ENCODE data around the gene TCEA3. TPM values are rescaled to one million over a fixed set of nuclear protein-coding genes. Genes with fewer than 3 reads are reported as not detected.

The TCEA3 gene
- total and polyA plus RNA-seq, 2 donors (not counting 3 experiments of a cell fraction or from before 2014, with no cell fraction given): 1.5 to 3.7 TPM

DNA sequence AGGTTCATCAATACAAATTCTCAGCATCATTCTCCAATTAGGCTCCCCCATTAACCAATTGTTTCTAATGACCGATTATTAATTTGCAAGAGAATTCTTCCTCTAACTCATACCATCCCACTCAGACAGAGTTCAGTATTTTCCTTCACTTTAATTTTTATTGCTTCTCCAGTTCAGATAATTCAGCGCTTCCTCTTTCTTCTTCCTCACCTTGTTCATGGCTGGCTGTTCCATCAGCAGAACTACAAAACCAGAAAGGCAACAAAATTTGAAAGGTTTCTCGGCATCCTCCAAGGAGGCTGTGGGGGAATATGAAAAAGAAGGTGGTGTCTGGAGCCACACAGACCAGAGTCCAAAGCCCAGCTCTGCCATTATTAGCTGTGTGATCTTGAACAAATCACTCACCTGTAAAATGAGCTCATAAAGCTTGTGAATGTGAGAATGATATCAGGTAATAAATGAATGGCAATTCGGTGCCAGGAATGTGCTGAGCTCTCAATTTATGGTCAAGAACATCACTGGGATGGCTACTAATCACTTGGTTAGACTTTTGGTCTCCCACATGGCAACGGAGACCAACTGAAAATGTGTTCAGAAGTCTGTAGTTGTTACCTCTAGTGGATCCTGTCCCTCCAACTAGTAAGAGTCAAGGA is 43.2 kb downstream of the TCEA3 start:
- no TSS peak for BruUV-seq (replicated peaks)
- intact Hi-C loops (cut with micrococcal nuclease): no loop called here
- H3K79me2 ChIP-seq (ENCODE audit: control insufficient read depth, insufficient read depth, low read length): no peaks in the 10 kb centered on the region
- H3K27ac ChIP-seq (ENCODE audit: insufficient read depth, low read depth, low read length): no peak overlapping the region
- POLR2A ChIA-PET: no interaction called here
- CTCF ChIA-PET: interaction anchor here (1.3 kb wide), 1 partner anchor 22 kb away, joined by 5 read pairs; no protein-coding TSS in a partner anchor
- dilution Hi-C loops (cut with MboI; ENCODE audit: extremely low pct_ligation_motif_present, low sequenced_read_pairs): no loop called here
- H2AFZ ChIP-seq (ENCODE audit: low read depth, low read length): no peak overlapping the region
- no peaks in the 10 kb centered on the region for H3K36me3 ChIP-seq (ENCODE audit: control insufficient read depth in 2 of 2, extremely low read depth in 1 of 2, insufficient read depth in 2 of 2, low read length in 2 of 2)
- no peak for FAIRE-seq
- H3K9me1 ChIP-seq (replicated peaks; ENCODE audit: control insufficient read depth, extremely low read depth, insufficient read depth, low read length): no peaks in the 10 kb centered on the region
- no peaks in the 10 kb centered on the region for H4K20me1 ChIP-seq (replicated peaks; ENCODE audit: control insufficient read depth, extremely low read depth, insufficient read depth, low read length)
- no peaks in the 10 kb centered on the region for H3K27me3 ChIP-seq (ENCODE audit: control insufficient read depth in 2 of 2, insufficient read depth in 2 of 2, low read length in 2 of 2)
- TF ChIP-seq MYC (IDR thresholded peaks at IDR 0.05; ENCODE audit: low read depth, low read length) (no peak), EZH2 (IDR thresholded peaks at IDR 0.05; ENCODE audit: borderline replicate concordance, low read depth, low read length, severe bottlenecking) (no peak), GATA2 (IDR thresholded peaks at IDR 0.05; ENCODE audit: insufficient read depth, insufficient read length, low read depth, low read length) (no peak), POLR2AphosphoS5 (IDR thresholded peaks at IDR 0.05; ENCODE audit: insufficient read depth, low read depth, low read length) (no peak), POLR2A (IDR thresholded peaks at IDR 0.05; ENCODE audit: low read depth, low read length) (no peak), FOS (IDR thresholded peaks at IDR 0.05; ENCODE audit: borderline replicate concordance, insufficient read depth, low read length) (no peak), JUN (IDR thresholded peaks at IDR 0.05; ENCODE audit: borderline replicate concordance, insufficient read depth, insufficient read length, low read depth) (no peak)
- TF ChIP-seq, protein P1, sequence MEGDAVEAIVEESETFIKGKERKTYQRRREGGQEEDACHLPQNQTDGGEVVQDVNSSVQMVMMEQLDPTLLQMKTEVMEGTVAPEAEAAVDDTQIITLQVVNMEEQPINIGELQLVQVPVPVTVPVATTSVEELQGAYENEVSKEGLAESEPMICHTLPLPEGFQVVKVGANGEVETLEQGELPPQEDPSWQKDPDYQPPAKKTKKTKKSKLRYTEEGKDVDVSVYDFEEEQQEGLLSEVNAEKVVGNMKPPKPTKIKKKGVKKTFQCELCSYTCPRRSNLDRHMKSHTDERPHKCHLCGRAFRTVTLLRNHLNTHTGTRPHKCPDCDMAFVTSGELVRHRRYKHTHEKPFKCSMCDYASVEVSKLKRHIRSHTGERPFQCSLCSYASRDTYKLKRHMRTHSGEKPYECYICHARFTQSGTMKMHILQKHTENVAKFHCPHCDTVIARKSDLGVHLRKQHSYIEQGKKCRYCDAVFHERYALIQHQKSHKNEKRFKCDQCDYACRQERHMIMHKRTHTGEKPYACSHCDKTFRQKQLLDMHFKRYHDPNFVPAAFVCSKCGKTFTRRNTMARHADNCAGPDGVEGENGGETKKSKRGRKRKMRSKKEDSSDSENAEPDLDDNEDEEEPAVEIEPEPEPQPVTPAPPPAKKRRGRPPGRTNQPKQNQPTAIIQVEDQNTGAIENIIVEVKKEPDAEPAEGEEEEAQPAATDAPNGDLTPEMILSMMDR (IDR thresholded peaks at IDR 0.05; ENCODE audit: extremely low read depth in 1 of 2, insufficient read depth in 1 of 2, low read depth in 1 of 2, low read length in 2 of 2): no peak
- TF ChIP-seq, protein P2, sequence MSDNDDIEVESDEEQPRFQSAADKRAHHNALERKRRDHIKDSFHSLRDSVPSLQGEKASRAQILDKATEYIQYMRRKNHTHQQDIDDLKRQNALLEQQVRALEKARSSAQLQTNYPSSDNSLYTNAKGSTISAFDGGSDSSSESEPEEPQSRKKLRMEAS (IDR thresholded peaks at IDR 0.05; ENCODE audit: insufficient read depth, insufficient read length): no peak
- no peak for DNase-seq (ENCODE audit: low read depth, low spot score)
- no peaks in the 10 kb centered on the region for H3K9me3 ChIP-seq (replicated peaks; ENCODE audit: control insufficient read depth, insufficient read depth, low read length)
- H3K9ac ChIP-seq (replicated peaks; ENCODE audit: extremely low read depth, insufficient read depth, low read length): no peak overlapping the region
- H3K4me3 ChIP-seq (replicated peaks in 1 of 3; ENCODE audit: insufficient read depth in 1 of 3, low read depth in 1 of 3, low read length in 3 of 3): no peak overlapping the region
- no peak overlapping the region for H3K4me2 ChIP-seq (ENCODE audit: insufficient read depth, low read length)
- H3K4me1 ChIP-seq (ENCODE audit: control insufficient read depth, extremely low read depth, insufficient read depth, low read length): peaks cover 30% of the 10 kb centered on the region
